Umbilical cord (tissue), 2 donors: ENCODE measurements around the gene CNIH3. TPM values are rescaled to one million over a fixed set of nuclear protein-coding genes. Genes with fewer than 3 reads are reported as not detected.
"Not testable (repeated sequence)": the region's sequence is repeated elsewhere in the genome, so short reads cannot be mapped to it uniquely, and the experiment has no call there.

Experiments
- DNase-seq: peaks from one replicate; pipeline ENCODE4 v3.0.0-alpha.2; 2015; ENCODE audit warnings: low spot score
- total RNA-seq: library from RNA; depleted of rRNA; stranded (reverse); fragments of >200 nt; gene quantifications from one replicate; pipeline ENCODE4 v1.2.3, GENCODE V29; 2014; ENCODE audit warnings: low replicate concordance; ENCODE audit not compliant: insufficient read depth

CNIH3 gene
- total RNA-seq, 1 donor from 2014 or later = 9.4 TPM

- no peak for DNase-seq
Observed at GRCh38 chr1:224687465-224687864, 71.3 kb downstream of the CNIH3 start.

GRCh38 chr1:224689374-224689773 lies 73.3 kb downstream of the CNIH3 start:
- DNase-seq = no peak

GRCh38 chr1:224690576-224690975 lies 74.5 kb downstream of the CNIH3 start:
- DNase-seq = no peak

GRCh38 chr1:224691148-224691925 lies 75.2 kb downstream of the CNIH3 start:
- no peak for DNase-seq

GRCh38 chr1:224694969-224695368 lies 78.9 kb downstream of the CNIH3 start:
- DNase-seq = no peak

- no peak for DNase-seq
Observed at GRCh38 chr1:224696021-224696420, 79.9 kb downstream of the CNIH3 start.

- no peak for DNase-seq
Observed at GRCh38 chr1:224696891-224697765, 81.0 kb downstream of the CNIH3 start.

- no peak for DNase-seq
Observed at GRCh38 chr1:224698015-224698451, 81.9 kb downstream of the CNIH3 start.

- DNase-seq = no peak
Observed at GRCh38 chr1:224700918-224701531, 84.9 kb downstream of the CNIH3 start.

- no peak for DNase-seq
Observed at GRCh38 chr1:224703702-224704101, 87.6 kb downstream of the CNIH3 start.

- no peak for DNase-seq
Observed at GRCh38 chr1:224704107-224704735, 88.1 kb downstream of the CNIH3 start.

GRCh38 chr1:224705578-224705977 lies 89.5 kb downstream of the CNIH3 start:
- no peak for DNase-seq

GRCh38 chr1:224707843-224708725 lies 92.0 kb downstream of the CNIH3 start:
- DNase-seq = peak; percentile 54

GRCh38 chr1:224710196-224710595 lies 94.1 kb downstream of the CNIH3 start:
- no peak for DNase-seq

- DNase-seq = not testable (repeated sequence)
Observed at GRCh38 chr1:224711231-224711756, 95.2 kb downstream of the CNIH3 start.

- DNase-seq = no peak
Observed at GRCh38 chr1:224711876-224712275, 95.8 kb downstream of the CNIH3 start.

- no peak for DNase-seq
Observed at GRCh38 chr1:224713228-224713627, 97.1 kb downstream of the CNIH3 start.

- DNase-seq = no peak
Observed at GRCh38 chr1:224714553-224714952, 98.4 kb downstream of the CNIH3 start.

GRCh38 chr1:224718470-224719053 lies 102.4 kb downstream of the CNIH3 start:
- DNase-seq = no peak

- DNase-seq = no peak
Observed at GRCh38 chr1:224719716-224720115, 103.6 kb downstream of the CNIH3 start.
